ENCODE measurements around the gene SDC1. TPM values are rescaled to one million over a fixed set of nuclear protein-coding genes. Genes with fewer than 3 reads are reported as not detected.

The SDC1 gene
- total RNA-seq, 1 donor, result 13.0 TPM

DNA sequence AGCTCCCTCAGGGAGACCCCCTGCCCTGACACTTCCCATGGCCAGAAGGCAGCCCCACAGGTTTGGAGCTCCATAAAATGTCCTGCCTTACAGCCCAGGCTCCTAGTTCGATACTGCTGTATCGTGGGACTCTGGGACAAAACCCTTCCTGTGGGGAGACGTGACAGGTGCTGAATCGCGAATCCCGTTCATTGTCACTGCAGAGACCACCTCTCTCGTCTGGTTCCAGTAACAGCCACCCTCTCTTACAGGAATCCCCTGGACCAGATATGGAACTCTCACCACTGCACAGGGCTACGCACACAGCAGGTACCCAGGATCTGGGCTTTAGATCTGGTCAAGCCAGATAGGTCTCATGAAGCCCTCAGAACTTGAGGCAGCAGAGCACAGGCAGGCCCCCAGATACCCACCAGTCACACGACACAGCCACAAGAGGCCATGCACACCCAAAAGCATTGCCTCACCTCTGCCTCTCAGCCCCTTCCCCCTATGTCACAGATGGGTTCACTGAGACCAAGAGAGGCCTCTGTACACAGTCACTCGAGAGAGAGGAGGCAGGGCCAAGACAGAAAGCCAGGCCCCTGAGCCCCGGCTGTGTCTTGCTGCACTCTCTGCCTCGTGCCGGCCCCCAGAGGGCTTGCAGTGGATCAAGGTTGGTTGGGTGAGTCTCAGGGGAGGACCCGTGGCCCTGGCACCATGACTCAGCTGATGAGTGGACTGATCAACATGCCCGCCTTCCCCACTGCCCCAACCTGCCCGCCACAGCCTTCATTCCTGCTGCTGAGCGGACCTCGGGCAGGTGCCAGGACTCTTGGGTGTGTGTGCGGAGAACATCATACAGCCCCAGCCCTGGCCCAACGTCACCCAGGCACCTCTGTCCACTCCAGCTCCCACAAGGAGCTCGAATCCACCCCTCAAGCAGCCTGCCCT, 7.6 kb downstream of the SDC1 start:
- DNase-seq (ENCODE audit: low read depth), result no peak
- no peak overlapping the region for H3K4me3 ChIP-seq (ENCODE audit: low read depth, low read length)
- TF ChIP-seq, protein P1, sequence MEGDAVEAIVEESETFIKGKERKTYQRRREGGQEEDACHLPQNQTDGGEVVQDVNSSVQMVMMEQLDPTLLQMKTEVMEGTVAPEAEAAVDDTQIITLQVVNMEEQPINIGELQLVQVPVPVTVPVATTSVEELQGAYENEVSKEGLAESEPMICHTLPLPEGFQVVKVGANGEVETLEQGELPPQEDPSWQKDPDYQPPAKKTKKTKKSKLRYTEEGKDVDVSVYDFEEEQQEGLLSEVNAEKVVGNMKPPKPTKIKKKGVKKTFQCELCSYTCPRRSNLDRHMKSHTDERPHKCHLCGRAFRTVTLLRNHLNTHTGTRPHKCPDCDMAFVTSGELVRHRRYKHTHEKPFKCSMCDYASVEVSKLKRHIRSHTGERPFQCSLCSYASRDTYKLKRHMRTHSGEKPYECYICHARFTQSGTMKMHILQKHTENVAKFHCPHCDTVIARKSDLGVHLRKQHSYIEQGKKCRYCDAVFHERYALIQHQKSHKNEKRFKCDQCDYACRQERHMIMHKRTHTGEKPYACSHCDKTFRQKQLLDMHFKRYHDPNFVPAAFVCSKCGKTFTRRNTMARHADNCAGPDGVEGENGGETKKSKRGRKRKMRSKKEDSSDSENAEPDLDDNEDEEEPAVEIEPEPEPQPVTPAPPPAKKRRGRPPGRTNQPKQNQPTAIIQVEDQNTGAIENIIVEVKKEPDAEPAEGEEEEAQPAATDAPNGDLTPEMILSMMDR (IDR thresholded peaks at IDR 0.05; ENCODE audit: insufficient read depth, low read length), result no peak

DNA sequence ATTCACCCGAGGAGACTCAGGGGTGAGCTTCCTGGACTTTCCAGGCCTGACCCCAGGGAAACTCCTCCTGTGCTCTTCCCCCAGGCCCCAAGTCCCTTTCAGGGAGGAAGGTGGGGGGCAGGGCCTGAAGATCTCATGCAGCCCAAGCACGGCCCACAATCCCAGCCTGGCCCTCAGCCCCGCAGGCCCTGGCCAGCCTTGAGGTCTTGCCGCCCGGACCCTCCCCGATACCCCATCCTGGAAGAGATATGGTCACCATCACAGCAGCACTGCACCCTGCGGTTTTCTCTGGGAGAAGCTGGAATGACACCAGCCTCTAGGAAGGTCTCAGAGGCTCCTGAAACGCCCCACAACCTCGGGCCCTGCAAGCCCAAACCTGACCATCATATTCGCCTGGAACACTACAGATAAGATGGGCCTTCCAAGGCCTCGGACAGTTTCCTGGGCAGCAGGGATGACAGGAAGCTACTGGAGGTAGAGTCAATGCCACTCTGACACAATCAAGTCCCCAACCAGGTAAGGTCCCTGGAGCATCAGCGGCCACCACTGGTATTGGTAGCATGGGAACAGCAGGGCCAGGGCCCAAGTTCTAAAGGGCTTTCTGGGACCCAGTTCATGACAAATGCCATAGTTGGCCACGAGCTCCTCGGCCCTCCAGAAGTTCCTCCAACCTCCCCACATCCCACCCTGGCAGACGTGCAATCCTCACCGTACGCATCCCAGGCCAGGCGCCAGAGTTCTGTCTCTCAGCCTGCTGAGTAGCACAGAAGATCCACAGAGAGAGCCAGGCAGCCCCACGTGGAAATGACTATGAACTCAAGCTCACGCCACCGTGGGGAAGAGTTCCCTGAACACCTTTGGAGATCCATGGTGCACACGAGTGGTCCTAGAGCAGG, 8.6 kb downstream of the SDC1 start:
- TF ChIP-seq, protein P1 (IDR thresholded peaks at IDR 0.05; ENCODE audit: insufficient read depth, low read length), result no peak
- H3K4me3 ChIP-seq (ENCODE audit: low read depth, low read length), result no peak overlapping the region
- DNase-seq (ENCODE audit: low read depth), result no peak

DNA sequence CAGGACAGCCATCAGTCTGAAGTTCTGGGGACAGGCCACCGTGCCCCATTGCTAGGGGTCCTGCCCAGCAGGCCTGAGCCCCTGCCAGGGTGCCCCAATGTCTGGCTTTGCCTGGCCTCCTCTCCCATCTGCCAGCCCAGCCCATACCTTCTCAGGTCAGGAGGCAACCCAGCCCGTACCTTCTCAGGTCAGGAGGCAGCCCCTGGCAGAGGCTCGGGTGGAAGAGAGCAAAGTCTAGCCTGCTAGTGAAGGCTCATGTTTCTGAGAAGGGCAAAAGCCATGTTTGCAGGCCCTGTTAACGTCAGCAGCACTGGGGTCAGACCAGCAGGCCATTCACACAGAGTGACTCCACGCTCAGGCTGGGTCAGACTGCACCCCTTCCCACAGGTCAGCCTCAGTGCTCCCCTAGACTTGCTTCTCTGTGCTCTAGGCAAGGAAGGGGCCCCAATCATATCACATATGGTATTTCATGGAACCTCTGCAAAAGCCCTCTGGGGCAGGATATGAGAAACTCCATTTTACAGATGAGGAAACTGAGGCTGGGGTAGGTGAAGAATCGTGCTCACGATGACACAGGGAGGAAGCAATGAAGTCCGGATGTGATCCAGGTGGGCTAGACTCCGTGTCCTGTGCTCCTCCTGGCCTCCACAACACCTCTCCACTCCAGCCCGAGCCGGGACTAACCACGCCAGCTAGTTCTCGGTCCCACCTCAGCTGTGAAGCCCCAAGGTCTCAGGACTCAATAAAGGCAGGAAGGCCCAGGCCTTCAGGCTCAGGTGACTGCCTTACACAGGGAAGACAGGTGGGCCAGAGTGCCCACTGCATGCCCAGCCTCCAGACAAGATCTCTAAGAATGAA, 9.5 kb downstream of the SDC1 start:
- no peak overlapping the region for H3K4me3 ChIP-seq (ENCODE audit: low read depth, low read length)
- no peak for DNase-seq (ENCODE audit: low read depth)
- TF ChIP-seq, protein P1 (IDR thresholded peaks at IDR 0.05; ENCODE audit: insufficient read depth, low read length), result no peak

DNA sequence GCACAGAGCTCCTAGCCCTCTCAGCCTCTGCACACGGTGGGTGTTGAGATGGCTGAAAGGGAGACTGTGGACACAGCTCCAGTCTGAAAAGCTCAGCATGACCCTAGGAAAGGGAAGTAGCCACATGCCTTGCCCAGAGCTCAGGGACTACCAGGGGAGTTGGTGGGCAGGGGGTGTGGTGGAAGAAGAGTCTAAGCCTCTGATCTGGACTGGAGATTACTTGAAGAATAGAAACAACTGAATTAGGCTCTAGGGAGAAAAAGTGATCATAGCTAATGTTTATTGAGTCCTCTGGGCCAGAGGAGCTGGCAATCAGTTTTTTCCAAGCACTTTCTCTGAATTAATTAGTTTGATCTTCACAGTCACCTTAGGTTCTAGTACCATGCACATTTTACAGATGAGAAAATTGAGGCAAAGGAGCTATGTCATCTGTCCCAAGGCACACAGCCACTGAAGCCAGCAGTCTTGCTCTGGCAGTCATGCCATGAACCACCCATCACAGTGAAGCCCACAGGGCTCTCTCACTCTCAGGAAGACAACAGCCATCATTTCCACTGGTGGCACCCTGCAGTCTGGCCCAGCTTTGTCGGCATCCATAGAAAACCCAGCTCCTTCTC, 10.3 kb downstream of the SDC1 start:
- TF ChIP-seq, protein P1 (IDR thresholded peaks at IDR 0.05; ENCODE audit: insufficient read depth, low read length), result no peak
- no peak overlapping the region for H3K4me3 ChIP-seq (ENCODE audit: low read depth, low read length)
- no peak for DNase-seq (ENCODE audit: low read depth)

DNA sequence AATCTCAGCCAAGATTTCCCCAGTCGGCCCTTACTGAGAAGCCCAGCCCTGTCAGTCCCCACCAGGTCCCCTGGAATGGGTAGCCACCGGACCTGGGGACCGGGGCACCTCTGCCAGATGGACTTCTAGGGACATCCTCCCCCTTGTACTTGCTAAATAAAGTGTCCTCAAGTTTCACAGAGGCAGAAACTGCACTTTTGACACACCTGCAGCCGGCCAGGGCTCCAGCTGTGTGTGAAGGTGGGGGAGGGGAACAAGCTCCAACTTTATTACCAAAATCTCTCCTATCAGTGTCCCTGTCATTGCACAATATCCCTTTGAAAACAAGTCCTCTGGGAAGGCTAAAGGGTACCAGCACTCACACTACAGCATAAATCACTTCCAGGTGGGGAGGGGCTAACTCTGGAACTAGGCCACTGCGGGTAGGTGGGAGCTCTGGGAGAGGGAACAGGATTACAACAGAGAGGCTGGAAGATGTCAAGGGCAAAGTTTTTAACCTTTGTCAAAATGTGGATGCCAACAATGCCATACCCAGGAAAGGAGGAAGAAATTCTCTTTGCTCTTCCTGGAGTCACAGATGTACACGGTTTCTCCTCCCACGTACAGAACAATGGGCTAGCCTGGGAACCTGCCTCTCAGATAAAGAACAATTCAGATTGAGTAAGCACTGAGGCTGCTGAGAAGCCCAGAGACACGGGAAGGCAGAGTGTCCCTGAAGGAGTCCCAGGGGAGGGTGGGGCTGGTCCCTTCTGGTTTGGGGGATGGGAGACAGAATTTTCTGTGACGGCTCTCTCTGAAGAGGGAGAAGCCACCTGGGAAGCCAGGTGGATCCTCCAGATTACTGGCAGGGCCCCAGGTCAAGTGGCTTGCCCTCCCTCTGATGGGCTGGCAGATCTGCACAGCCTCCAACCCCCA, 11.0 kb downstream of the SDC1 start:
- no peak for DNase-seq (ENCODE audit: low read depth)
- TF ChIP-seq, protein P1 (IDR thresholded peaks at IDR 0.05; ENCODE audit: insufficient read depth, low read length), result no peak
- H3K4me3 ChIP-seq (ENCODE audit: low read depth, low read length), result no peak overlapping the region
